ENCODE measurements around the gene SLC25A38. TPM values are rescaled to one million over a fixed set of nuclear protein-coding genes. Genes with fewer than 3 reads are reported as not detected.
A peak's percentile ranks its signal among the peaks of the same experiment; 100 is the strongest.

The SLC25A38 gene
- total and polyA plus RNA-seq, 9 of the 15 experiments (the other 6 are each of a cell fraction or from before 2014, with no cell fraction given), result 13.5 to 51.1 (median 30.6) TPM

DNA sequence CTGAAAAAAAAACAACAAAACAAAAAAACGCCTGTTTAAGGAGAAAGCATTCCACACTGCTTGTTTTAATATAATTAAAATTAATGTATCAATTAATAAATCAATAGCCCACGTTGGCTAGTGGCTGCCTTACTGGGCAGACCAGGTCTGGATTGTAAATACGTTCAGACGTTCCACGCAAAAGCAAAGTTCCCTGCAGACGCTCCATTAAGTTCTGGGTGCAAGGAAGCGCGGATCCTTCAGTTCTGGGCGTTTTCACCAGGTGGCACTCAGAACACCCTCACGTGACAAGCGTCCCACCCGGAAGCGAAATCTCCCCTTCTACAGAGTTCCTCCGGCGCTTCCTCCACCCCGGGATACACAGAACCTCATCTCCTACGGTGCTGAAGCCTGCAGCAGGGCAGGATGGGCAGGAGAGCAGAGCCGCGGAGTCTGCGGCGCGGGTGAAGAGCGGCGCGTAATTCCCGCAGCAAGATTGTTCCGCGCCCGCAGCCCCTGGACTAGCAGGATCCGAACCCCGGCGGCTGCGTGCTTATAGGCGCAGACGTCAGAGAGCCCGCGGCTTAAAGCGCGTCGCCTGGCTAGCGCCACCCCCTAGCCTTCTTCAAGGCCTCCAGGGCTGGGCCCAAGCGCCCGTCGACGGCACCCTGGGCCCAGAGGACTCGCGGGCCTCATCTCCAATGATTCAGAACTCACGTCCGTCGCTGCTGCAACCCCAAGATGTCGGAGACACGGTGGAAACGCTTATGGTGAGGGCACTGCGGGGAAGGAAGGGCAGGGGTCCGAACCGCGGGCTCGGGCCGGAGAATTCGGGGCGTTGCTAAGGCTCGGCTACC, at the start of gene SLC25A38 (continued):
- TF ChIP-seq, protein P1, sequence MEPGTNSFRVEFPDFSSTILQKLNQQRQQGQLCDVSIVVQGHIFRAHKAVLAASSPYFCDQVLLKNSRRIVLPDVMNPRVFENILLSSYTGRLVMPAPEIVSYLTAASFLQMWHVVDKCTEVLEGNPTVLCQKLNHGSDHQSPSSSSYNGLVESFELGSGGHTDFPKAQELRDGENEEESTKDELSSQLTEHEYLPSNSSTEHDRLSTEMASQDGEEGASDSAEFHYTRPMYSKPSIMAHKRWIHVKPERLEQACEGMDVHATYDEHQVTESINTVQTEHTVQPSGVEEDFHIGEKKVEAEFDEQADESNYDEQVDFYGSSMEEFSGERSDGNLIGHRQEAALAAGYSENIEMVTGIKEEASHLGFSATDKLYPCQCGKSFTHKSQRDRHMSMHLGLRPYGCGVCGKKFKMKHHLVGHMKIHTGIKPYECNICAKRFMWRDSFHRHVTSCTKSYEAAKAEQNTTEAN (CRISPR knock-in tag; IDR thresholded peaks at IDR 0.05), result peak; percentile 86; the same call in 1 of the 2 replicates
- TF ChIP-seq, protein P2, sequence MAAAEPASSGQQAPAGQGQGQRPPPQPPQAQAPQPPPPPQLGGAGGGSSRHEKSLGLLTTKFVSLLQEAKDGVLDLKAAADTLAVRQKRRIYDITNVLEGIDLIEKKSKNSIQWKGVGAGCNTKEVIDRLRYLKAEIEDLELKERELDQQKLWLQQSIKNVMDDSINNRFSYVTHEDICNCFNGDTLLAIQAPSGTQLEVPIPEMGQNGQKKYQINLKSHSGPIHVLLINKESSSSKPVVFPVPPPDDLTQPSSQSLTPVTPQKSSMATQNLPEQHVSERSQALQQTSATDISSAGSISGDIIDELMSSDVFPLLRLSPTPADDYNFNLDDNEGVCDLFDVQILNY (CRISPR knock-in tag; IDR thresholded peaks at IDR 0.05), result peak; percentile 35; the same call in 1 of the 2 replicates
- TF ChIP-seq PURB (CRISPR knock-in tag; IDR thresholded peaks at IDR 0.05; ENCODE audit: low read depth) (no peak), RB1 (IDR thresholded peaks at IDR 0.05; ENCODE audit: low read depth) (peak; percentile 71; the same call in 1 of the 2 replicates), MAFF (IDR thresholded peaks at IDR 0.05; ENCODE audit: low read length) (peak; percentile 4; the same call in 1 of the 2 replicates), ZNF41 (CRISPR knock-in tag; conservative IDR thresholded peaks at IDR 0.05) (no peak), POLR2AphosphoS5 (IDR thresholded peaks at IDR 0.05; ENCODE audit: control insufficient read depth, insufficient read depth, low read depth, low read length) (peak; percentile 75), NRF1 (conservative IDR thresholded peaks at IDR 0.05 in 1 of 2, IDR thresholded peaks at IDR 0.05 in 1 of 2) (peak; percentile 81 to 85), CHD1 (IDR thresholded peaks at IDR 0.05; ENCODE audit: low read length) (peak; percentile 88), BRCA1 (IDR thresholded peaks at IDR 0.05) (no peak), BRCA1 (CRISPR knock-in tag; IDR thresholded peaks at IDR 0.05) (no peak), ELF1 (tag; IDR thresholded peaks at IDR 0.05) (peak; percentile 95), BHLHE40 (IDR thresholded peaks at IDR 0.05; ENCODE audit: low read length) (peak; percentile 99), JUN (IDR thresholded peaks at IDR 0.05; ENCODE audit: borderline replicate concordance, low read depth, low read length) (peak; percentile 72; the same call in 1 of the 2 replicates), JUN (CRISPR knock-in tag; IDR thresholded peaks at IDR 0.05; ENCODE audit: borderline replicate concordance) (peak; percentile 50; the same call in 1 of the 2 replicates), HDAC8 (tag; IDR thresholded peaks at IDR 0.05) (peak; percentile 25; the same call in 1 of the 2 replicates), MAFK (IDR thresholded peaks at IDR 0.05; ENCODE audit: low read length) (peak; percentile 29; the same call in 1 of the 2 replicates)
- TF ChIP-seq, protein P3, sequence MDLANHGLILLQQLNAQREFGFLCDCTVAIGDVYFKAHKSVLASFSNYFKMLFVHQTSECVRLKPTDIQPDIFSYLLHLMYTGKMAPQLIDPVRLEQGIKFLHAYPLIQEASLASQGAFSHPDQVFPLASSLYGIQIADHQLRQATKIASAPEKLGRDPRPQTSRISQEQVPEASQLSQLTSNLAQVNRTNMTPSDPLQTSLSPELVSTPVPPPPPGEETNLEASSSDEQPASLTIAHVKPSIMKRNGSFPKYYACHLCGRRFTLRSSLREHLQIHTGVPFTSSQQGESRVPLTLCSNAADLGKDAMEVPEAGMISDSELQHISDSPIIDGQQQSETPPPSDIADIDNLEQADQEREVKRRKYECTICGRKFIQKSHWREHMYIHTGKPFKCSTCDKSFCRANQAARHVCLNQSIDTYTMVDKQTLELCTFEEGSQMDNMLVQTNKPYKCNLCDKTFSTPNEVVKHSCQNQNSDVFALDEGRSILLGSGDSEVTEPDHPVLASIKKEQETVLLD (IDR thresholded peaks at IDR 0.05), result 0 out of 2 replicates have a peak, but pooled peaks have one; percentile 78
- TF ChIP-seq, protein P4, sequence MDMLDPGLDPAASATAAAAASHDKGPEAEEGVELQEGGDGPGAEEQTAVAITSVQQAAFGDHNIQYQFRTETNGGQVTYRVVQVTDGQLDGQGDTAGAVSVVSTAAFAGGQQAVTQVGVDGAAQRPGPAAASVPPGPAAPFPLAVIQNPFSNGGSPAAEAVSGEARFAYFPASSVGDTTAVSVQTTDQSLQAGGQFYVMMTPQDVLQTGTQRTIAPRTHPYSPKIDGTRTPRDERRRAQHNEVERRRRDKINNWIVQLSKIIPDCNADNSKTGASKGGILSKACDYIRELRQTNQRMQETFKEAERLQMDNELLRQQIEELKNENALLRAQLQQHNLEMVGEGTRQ (CRISPR knock-in tag; IDR thresholded peaks at IDR 0.05), result peak; percentile 99
- TF ChIP-seq, protein P5, sequence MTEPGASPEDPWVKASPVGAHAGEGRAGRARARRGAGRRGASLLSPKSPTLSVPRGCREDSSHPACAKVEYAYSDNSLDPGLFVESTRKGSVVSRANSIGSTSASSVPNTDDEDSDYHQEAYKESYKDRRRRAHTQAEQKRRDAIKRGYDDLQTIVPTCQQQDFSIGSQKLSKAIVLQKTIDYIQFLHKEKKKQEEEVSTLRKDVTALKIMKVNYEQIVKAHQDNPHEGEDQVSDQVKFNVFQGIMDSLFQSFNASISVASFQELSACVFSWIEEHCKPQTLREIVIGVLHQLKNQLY (CRISPR knock-in tag; conservative IDR thresholded peaks at IDR 0.05), result 0 out of 4 replicates have a peak, but pooled peaks of 1 of the 2 experiments have one; percentile 12
- TF ChIP-seq, protein P6, sequence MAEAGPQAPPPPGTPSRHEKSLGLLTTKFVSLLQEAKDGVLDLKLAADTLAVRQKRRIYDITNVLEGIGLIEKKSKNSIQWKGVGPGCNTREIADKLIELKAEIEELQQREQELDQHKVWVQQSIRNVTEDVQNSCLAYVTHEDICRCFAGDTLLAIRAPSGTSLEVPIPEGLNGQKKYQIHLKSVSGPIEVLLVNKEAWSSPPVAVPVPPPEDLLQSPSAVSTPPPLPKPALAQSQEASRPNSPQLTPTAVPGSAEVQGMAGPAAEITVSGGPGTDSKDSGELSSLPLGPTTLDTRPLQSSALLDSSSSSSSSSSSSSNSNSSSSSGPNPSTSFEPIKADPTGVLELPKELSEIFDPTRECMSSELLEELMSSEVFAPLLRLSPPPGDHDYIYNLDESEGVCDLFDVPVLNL (CRISPR knock-in tag; IDR thresholded peaks at IDR 0.05; ENCODE audit: low read depth), result 0 out of 2 replicates have a peak, but pooled peaks have one; percentile 12

Data from K562 (cell line).